Measurements from ENCODE around the gene DEGS1. TPM values are rescaled to one million over a fixed set of nuclear protein-coding genes. Genes with fewer than 3 reads are reported as not detected.

DEGS1 gene
- total RNA-seq, 1 donor from 2014 or later: 51.8 TPM

GRCh38 chr1:224170343-224170742 is 12.7 kb upstream of the DEGS1 start:
- H3K9me3 Mint-ChIP-seq: peaks cover 6% of the 10 kb centered on the region
- intact Hi-C loops (cut with micrococcal nuclease): no loop called here

GRCh38 chr1:224170748-224171478 is 12.1 kb upstream of the DEGS1 start:
- Mint-ChIP-seq H3K27me3 (peaks cover 6% of the 10 kb centered on the region), H3K4me1 (peaks cover 37% of the 10 kb centered on the region), H3K4me3 (peak overlapping the region; percentile 32), H3K36me3 (ENCODE audit: low read depth) (peaks cover 4% of the 10 kb centered on the region), H3K9me3 (peaks cover 6% of the 10 kb centered on the region), H3K27ac (peak overlapping the region; percentile 35)
- peak; percentile 80 for DNase-seq
- intact Hi-C loops (cut with micrococcal nuclease): no loop called here

More at GRCh38 chr1:224170343-224170742, 12.7 kb upstream of the DEGS1 start:
- DNase-seq: no peak
- Mint-ChIP-seq H3K36me3 (ENCODE audit: low read depth) (peaks cover 4% of the 10 kb centered on the region), H3K27ac (peak overlapping the region; percentile 35), H3K27me3 (peaks cover 5% of the 10 kb centered on the region), H3K4me3 (peak overlapping the region; percentile 32), H3K4me1 (peaks cover 34% of the 10 kb centered on the region)

- Mint-ChIP-seq H3K36me3 (ENCODE audit: low read depth) (peaks cover 4% of the 10 kb centered on the region), H3K27ac (no peak overlapping the region), H3K4me3 (no peak overlapping the region), H3K9me3 (peaks cover 6% of the 10 kb centered on the region), H3K4me1 (peaks cover 35% of the 10 kb centered on the region), H3K27me3 (peaks cover 6% of the 10 kb centered on the region)
- no peak for DNase-seq
- intact Hi-C loops (cut with micrococcal nuclease): no loop called here
Measured at GRCh38 chr1:224172229-224172628, 10.8 kb upstream of the DEGS1 start.

DNA sequence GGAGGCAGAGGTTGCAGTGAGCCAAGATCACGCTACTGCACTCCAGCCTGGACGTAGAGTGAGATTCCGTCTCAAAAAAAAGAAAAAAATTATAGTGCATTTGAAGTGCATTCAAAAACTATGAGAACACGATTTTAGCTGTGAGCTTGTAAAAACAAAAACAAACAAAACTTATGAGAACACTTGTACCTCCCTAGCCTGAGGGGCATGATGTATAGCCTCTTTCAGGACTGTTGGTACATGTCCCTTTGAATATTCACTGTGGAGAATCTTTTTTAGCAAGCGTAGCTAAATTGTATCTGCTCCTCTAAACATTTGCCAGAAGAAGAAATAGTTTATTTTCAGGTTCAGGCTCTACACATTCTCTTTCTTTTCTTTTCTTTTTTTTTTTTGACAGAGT is 9.5 kb upstream of the DEGS1 start:
- H3K27ac Mint-ChIP-seq: no peak overlapping the region
- peaks cover 4% of the 10 kb centered on the region for H3K36me3 Mint-ChIP-seq (ENCODE audit: low read depth)
- H3K4me1 Mint-ChIP-seq: peaks cover 32% of the 10 kb centered on the region
- intact Hi-C loops (cut with micrococcal nuclease): no loop called here
- no peak overlapping the region for H3K4me3 Mint-ChIP-seq
- no peak for DNase-seq
- peaks cover 6% of the 10 kb centered on the region for H3K9me3 Mint-ChIP-seq
- peaks cover 6% of the 10 kb centered on the region for H3K27me3 Mint-ChIP-seq

DNA sequence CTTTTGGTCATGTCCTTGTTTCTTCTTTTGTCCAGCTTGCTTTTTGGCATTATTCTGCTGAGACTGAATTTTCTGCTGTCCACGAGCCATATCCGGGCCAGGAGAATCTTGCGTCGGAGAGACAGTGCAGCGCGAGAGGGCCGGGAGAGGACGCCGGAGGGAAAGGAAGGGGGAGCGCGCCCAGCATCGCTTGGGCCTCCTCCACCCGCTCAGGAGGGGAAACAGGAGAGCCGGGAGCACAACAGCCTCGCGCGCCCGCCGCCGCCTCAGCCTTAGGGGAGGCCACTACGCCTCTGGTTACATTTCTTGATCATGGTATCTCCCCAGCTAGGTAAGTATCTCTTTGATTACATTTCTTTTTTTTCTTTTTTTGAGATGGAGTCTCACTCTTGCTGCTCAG is 7.4 kb upstream of the DEGS1 start:
- peaks cover 6% of the 10 kb centered on the region for H3K9me3 Mint-ChIP-seq
- intact Hi-C loops (cut with micrococcal nuclease): no loop called here
- H3K4me3 Mint-ChIP-seq: peak overlapping the region; percentile 30
- peaks cover 2% of the 10 kb centered on the region for H3K36me3 Mint-ChIP-seq (ENCODE audit: low read depth)
- peaks cover 13% of the 10 kb centered on the region for H3K4me1 Mint-ChIP-seq
- H3K27me3 Mint-ChIP-seq: peaks cover 9% of the 10 kb centered on the region
- no peak overlapping the region for H3K27ac Mint-ChIP-seq
- no peak for DNase-seq

- peaks cover 6% of the 10 kb centered on the region for H3K27me3 Mint-ChIP-seq
- H3K27ac Mint-ChIP-seq: no peak overlapping the region
- H3K4me3 Mint-ChIP-seq: no peak overlapping the region
- no peak for DNase-seq
- intact Hi-C loops (cut with micrococcal nuclease): no loop called here
- peaks cover 18% of the 10 kb centered on the region for H3K4me1 Mint-ChIP-seq
- no peaks in the 10 kb centered on the region for H3K36me3 Mint-ChIP-seq (ENCODE audit: low read depth)
- H3K9me3 Mint-ChIP-seq: no peaks in the 10 kb centered on the region
Measured at GRCh38 chr1:224177356-224177999, 5.6 kb upstream of the DEGS1 start.

DNA sequence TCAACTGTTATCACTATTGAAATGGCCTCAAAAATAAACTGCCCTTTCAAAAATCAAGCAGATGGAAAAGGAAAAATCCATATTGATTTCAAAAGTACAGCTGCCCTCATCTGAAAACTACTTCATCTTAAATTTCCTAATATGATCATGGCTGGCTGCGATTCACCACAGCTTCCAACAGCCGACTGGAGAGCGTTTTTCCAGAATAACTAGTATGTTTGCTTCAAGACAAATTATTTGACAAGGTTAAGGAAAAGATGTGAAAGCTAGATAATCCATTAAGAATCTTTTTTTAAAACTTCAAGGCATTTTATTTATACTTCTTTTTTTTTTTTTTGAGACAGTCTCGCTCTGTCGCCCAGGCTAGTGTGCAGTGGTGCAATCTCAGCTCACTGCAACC is 4.1 kb upstream of the DEGS1 start:
- intact Hi-C loops (cut with micrococcal nuclease): no loop called here
- H3K4me3 Mint-ChIP-seq: no peak overlapping the region
- H3K4me1 Mint-ChIP-seq: peaks cover 23% of the 10 kb centered on the region
- no peak overlapping the region for H3K27ac Mint-ChIP-seq
- no peak for DNase-seq
- H3K36me3 Mint-ChIP-seq (ENCODE audit: low read depth): peaks cover under 1% of the 10 kb centered on the region
- H3K27me3 Mint-ChIP-seq: peaks cover 6% of the 10 kb centered on the region
- no peaks in the 10 kb centered on the region for H3K9me3 Mint-ChIP-seq

GRCh38 chr1:224180783-224181452 is 2.1 kb upstream of the DEGS1 start:
- Mint-ChIP-seq H3K36me3 (ENCODE audit: low read depth) (peaks cover 16% of the 10 kb centered on the region), H3K4me1 (peaks cover 36% of the 10 kb centered on the region), H3K9me3 (no peaks in the 10 kb centered on the region), H3K27me3 (peaks cover 3% of the 10 kb centered on the region), H3K4me3 (no peak overlapping the region), H3K27ac (peak overlapping the region; percentile 10)
- intact Hi-C loops (cut with micrococcal nuclease): loop anchor here (5.0 to 10.0 kb wide), 3 partner anchors 251 to 476 kb away; partner anchors contain the start of gene WDR26
- DNase-seq: no peak

DNA sequence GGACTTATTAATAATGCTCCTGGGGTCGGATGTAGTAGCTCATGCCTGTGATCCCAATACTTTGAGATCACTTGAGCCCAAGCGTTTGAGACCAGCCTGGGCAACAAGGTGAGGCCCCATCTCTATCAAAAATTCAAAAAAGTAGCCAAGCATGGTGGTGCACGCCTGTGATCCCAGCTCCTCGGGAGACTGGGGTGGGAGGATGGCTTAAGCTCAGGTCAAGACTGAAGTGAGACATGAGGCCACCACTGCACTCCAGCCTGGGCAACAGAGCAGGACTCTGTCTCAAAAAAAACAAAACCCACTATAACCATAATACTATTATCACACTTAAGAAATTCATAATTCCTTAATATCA is 1.6 kb upstream of the DEGS1 start:
- Mint-ChIP-seq H3K4me3 (no peak overlapping the region), H3K9me3 (no peaks in the 10 kb centered on the region), H3K27me3 (peaks cover 3% of the 10 kb centered on the region), H3K36me3 (ENCODE audit: low read depth) (peaks cover 19% of the 10 kb centered on the region), H3K27ac (peak overlapping the region; percentile 14), H3K4me1 (peaks cover 39% of the 10 kb centered on the region)
- no peak for DNase-seq
- intact Hi-C loops (cut with micrococcal nuclease): loop anchor here (5.0 to 10.0 kb wide), 3 partner anchors 251 to 477 kb away; partner anchors contain the start of gene WDR26

DNA sequence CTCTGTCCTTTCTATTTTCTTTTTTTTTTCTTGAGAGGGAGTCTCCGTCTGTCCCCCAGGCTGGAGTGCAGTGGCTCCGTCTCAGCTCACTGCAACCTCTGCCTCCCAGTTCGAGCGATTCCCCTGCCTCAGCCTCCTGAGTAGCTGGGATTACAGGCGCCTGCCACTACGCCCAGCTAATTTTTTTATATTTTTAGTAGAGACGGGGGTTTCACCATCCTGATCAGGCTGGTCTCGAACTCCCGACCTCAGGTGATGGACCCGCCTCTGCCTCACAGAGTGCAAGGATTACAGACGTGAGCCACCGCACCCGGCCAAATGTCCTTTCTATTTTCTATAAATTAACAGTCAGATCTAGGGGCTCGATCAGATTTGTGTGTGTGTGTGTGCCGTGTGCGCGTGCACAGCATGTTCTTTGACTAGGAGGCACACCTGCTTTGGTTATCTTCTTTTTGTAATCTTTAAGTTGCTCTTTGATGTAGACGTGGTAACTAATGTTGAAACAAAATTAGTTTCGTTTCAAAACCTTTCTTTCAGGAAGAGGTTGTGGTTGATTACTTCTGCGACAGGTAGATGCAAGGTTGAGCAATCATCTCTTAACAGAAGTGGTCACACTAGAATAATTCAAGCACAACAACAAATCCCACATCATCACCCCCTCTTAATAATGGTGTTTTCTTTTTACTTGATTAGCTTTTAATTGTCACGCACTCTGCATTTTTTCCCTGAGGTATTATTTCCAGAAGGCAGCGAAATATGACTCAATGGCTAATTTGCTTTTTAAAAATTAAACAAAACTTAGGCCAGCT is 779 bp upstream of the DEGS1 start:
- intact Hi-C loops (cut with micrococcal nuclease): loop anchor here (1.0 to 10.0 kb wide), 6 partner anchors 13 to 477 kb away; partner anchors contain the start of gene WDR26
- Mint-ChIP-seq H3K4me3 (peak overlapping the region; percentile 87), H3K36me3 (ENCODE audit: low read depth) (peaks cover 24% of the 10 kb centered on the region), H3K9me3 (no peaks in the 10 kb centered on the region), H3K27ac (peak overlapping the region; percentile 97), H3K4me1 (peaks cover 45% of the 10 kb centered on the region), H3K27me3 (peaks cover 3% of the 10 kb centered on the region)
- peak; percentile 84 for DNase-seq

DNA sequence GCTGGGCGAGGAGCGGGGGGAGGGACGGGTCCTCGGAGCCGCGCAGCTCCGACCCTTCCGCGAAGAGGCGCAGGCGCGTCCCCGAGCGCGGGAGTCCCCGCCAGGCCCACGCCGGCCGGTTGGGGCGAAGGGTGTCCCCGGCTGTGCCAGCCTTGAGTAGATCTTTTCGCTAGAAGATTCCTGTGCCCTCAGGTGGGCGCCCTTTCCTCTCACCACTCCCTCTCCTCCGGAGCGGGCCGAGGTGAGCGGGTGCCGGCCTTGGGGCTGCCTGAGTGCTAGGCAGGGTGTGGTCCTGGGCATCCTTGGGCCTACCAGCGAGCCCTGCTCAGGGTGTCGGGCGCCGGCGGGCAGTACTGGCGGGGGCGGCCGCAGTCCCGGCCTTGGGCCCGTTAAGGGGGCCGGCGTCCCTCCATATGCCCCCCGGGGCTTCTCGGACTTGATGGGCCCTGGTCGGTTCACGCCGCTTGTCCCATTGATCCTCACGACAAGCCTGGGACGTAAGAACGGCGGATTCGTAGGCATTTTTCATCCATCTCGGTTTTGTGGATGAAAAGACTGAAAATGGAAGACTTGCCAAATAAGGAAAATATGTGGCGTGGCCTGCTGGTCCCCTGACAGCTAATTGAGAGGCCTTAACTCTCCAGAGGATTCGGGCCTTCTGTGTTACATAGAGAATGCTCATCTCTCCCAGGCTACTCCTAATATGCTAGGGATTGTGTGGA is 712 bp downstream of the DEGS1 start:
- H3K36me3 Mint-ChIP-seq (ENCODE audit: low read depth): peaks cover 30% of the 10 kb centered on the region
- H3K4me3 Mint-ChIP-seq: peak overlapping the region; percentile 96
- H3K9me3 Mint-ChIP-seq: no peaks in the 10 kb centered on the region
- peaks cover 51% of the 10 kb centered on the region for H3K4me1 Mint-ChIP-seq
- H3K27me3 Mint-ChIP-seq: peaks cover 2% of the 10 kb centered on the region
- peak; percentile 88 for DNase-seq
- H3K27ac Mint-ChIP-seq: peak overlapping the region; percentile 93
- intact Hi-C loops (cut with micrococcal nuclease): loop anchor here (1.0 to 10.0 kb wide), 4 partner anchors 147 to 479 kb away; partner anchors contain the start of genes NVL and WDR26

DNA sequence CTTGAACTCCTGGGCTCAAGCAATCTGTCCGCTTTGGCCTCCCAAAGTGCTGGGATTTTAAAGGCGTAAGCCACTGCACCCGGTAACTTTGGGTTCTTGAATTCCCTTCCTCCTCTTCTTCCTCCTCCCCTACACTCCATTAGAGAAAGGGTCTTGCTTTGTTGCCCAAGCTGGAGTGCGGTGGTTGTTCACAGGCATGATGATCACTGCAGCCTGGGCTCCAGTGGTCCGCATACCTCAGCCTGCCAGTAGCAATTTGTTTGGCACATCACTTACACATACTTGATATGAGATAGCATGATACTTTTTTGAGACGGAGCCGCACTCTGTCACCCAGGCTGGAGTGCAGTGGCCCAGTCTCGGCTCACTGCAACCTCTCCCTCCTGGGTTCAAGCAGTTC is 2.2 kb downstream of the DEGS1 start:
- H3K27ac Mint-ChIP-seq: peak overlapping the region; percentile 84
- no peaks in the 10 kb centered on the region for H3K9me3 Mint-ChIP-seq
- H3K4me1 Mint-ChIP-seq: peaks cover 56% of the 10 kb centered on the region
- peaks cover 38% of the 10 kb centered on the region for H3K36me3 Mint-ChIP-seq (ENCODE audit: low read depth)
- intact Hi-C loops (cut with micrococcal nuclease): loop anchor here (10.0 kb wide), 1 partner anchor 480 kb away; no protein-coding TSS in a partner anchor
- no peak for DNase-seq
- no peaks in the 10 kb centered on the region for H3K27me3 Mint-ChIP-seq
- peak overlapping the region; percentile 96 for H3K4me3 Mint-ChIP-seq

GRCh38 chr1:224188286-224188685 is 5.2 kb downstream of the DEGS1 start:
- H3K27me3 Mint-ChIP-seq: no peaks in the 10 kb centered on the region
- H3K4me3 Mint-ChIP-seq: peak overlapping the region; percentile 28
- H3K36me3 Mint-ChIP-seq (ENCODE audit: low read depth): peaks cover 52% of the 10 kb centered on the region
- intact Hi-C loops (cut with micrococcal nuclease): loop anchor here (1.0 to 10.0 kb wide), 2 partner anchors 17 to 483 kb away; no protein-coding TSS in a partner anchor
- DNase-seq: no peak
- H3K9me3 Mint-ChIP-seq: no peaks in the 10 kb centered on the region
- H3K27ac Mint-ChIP-seq: peak overlapping the region; percentile 73
- peaks cover 45% of the 10 kb centered on the region for H3K4me1 Mint-ChIP-seq

Measured in activated CD4-positive, alpha-beta T cell treated with anti-CD3 and anti-CD28 coated beads, Interleukin-2, amount 10 ng/mL, durations not matched to agents 24 days and 14 days (primary cell).